GM12878 (cell line): ENCODE measurements around the gene TM9SF2. TPM values are rescaled to one million over a fixed set of nuclear protein-coding genes. Genes with fewer than 3 reads are reported as not detected.
A peak's percentile ranks its signal among the peaks of the same experiment; 100 is the strongest.

Experiments used
- CREM ChIP-seq: IDR thresholded peaks from 2 replicates; pipeline ENCODE4 v1.6.1; 2014; ENCODE audit warnings: antibody characterized with exemption, low read depth
- IRF4 ChIP-seq: IDR thresholded peaks from 2 replicates; pipeline ENCODE4 v1.6.1; 2011; ENCODE audit warnings: low read depth, low read length
- MXI1 ChIP-seq: fragments of 150-350 bp; IDR thresholded peaks from 2 replicates; pipeline ENCODE4 v1.6.1; 2011; ENCODE audit warnings: low read depth, mild to moderate bottlenecking, inconsistent platforms, low read length, improper control_type of control experiment
- NR2F1 ChIP-seq: fragments of 450-650 bp; conservative IDR thresholded peaks from 2 replicates; pipeline ENCODE4 v1.6.1; 2017; ENCODE audit warnings: mild to moderate bottlenecking
- POLR2A ChIP-seq: IDR thresholded peaks from 2 replicates; pipeline ENCODE4 v1.6.1; 2011; ENCODE audit warnings: low read depth, mild to moderate bottlenecking, low read length
- SRF ChIP-seq, 2 experiments: IDR thresholded peaks; 2 replicates each; pipeline ENCODE4 v1.6.1; 2011; ENCODE audit warnings: low read depth in 2 of 2, low read length in 2 of 2, mild to moderate bottlenecking in 1 of 2, moderate library complexity in 1 of 2
- WRNIP1 ChIP-seq: IDR thresholded peaks from 2 replicates; pipeline ENCODE4 v1.6.1; 2011; ENCODE audit warnings: low read depth, low read length, improper control_type of control experiment, borderline replicate concordance
- ZSCAN29 ChIP-seq: fragments of 450-650 bp; IDR thresholded peaks from 2 replicates; pipeline ENCODE4 v1.6.1; 2017; ENCODE audit warnings: mild to moderate bottlenecking, moderate library complexity
- polyA plus RNA-seq, 11 experiments: library from polyadenylated mRNA; depleted of rRNA in 4 of 11; unstranded in 6 of 11; stranded (reverse) in 5 of 11; fragments of >200 nt; fragmentation: Nextera tagmentation in 4 of 11; fragmentation: Illumina TruSeq in 1 of 11; extraction: Ambion mirVana in 4 of 11; extraction: Trizol in 1 of 11; gene quantifications; 1 replicate in 1 of 11; 2 replicates in 10 of 11; pipeline versions ENCODE4 v1.2.1 to v1.2.3, GENCODE V29; 2011 to 2016; ENCODE audit warnings: inconsistent platforms in 2 of 11, missing spikeins in 2 of 11, low read depth in 1 of 11
- total RNA-seq, 4 experiments: library from RNA; depleted of rRNA in 3 of 4; stranded (reverse); fragments of >200 nt in 3 of 4; fragmentation: Illumina TruSeq in 1 of 4; extraction: Trizol in 1 of 4; gene quantifications; 2 replicates each; pipeline versions ENCODE4 v1.2.1 to v1.2.3, GENCODE V29; 2013 to 2021
- TF ChIP-seq, protein P1 (sequence below): IDR thresholded peaks from 2 replicates; pipeline ENCODE4 v1.6.1; 2012; ENCODE audit warnings: low read depth, low read length, improper control_type of control experiment
- TF ChIP-seq, protein P2 (sequence below): fragments of 450-650 bp; IDR thresholded peaks from 2 replicates; pipeline ENCODE4 v1.6.1; 2017; ENCODE audit warnings: mild to moderate bottlenecking, low read depth, inconsistent platforms; ENCODE audit not compliant: poor library complexity, severe bottlenecking
- TF ChIP-seq, protein P3 (sequence below): IDR thresholded peaks from 2 replicates; pipeline ENCODE4 v1.6.1; 2011; ENCODE audit warnings: low read depth, mild to moderate bottlenecking, low read length, moderate library complexity, borderline replicate concordance; ENCODE audit errors: extremely low read depth
- TF ChIP-seq, protein P4 (sequence below): fragments of 450-650 bp; IDR thresholded peaks from 2 replicates; pipeline ENCODE4 v1.6.1; 2018; ENCODE audit warnings: mild to moderate bottlenecking, low read depth, moderate library complexity; ENCODE audit not compliant: partially characterized antibody
- TF ChIP-seq, protein P5 (sequence below), 3 experiments: IDR thresholded peaks in 2 of 3; conservative IDR thresholded peaks in 1 of 3; 2 replicates each; pipeline ENCODE4 v1.5.1; 2011; ENCODE audit warnings: low read depth in 3 of 3, low read length in 3 of 3, mild to moderate bottlenecking in 3 of 3, control low read depth in 2 of 3, moderate library complexity in 2 of 3, inconsistent platforms in 1 of 3, mixed read lengths in 1 of 3; ENCODE audit not compliant: control insufficient read depth in 2 of 3, insufficient read depth in 1 of 3; ENCODE audit errors: extremely low read depth in 1 of 3
- TF ChIP-seq, protein P6 (sequence below): fragments of 450-650 bp; IDR thresholded peaks from 2 replicates; pipeline ENCODE4 v1.6.1; 2017; ENCODE audit warnings: low read depth, mild to moderate bottlenecking, moderate library complexity

Gene TM9SF2
- total and polyA plus RNA-seq, 10 of the 15 experiments (the other 5 are each of a cell fraction or from before 2014, with no cell fraction given) = 34.6 to 128 (median 79.2) TPM

DNA sequence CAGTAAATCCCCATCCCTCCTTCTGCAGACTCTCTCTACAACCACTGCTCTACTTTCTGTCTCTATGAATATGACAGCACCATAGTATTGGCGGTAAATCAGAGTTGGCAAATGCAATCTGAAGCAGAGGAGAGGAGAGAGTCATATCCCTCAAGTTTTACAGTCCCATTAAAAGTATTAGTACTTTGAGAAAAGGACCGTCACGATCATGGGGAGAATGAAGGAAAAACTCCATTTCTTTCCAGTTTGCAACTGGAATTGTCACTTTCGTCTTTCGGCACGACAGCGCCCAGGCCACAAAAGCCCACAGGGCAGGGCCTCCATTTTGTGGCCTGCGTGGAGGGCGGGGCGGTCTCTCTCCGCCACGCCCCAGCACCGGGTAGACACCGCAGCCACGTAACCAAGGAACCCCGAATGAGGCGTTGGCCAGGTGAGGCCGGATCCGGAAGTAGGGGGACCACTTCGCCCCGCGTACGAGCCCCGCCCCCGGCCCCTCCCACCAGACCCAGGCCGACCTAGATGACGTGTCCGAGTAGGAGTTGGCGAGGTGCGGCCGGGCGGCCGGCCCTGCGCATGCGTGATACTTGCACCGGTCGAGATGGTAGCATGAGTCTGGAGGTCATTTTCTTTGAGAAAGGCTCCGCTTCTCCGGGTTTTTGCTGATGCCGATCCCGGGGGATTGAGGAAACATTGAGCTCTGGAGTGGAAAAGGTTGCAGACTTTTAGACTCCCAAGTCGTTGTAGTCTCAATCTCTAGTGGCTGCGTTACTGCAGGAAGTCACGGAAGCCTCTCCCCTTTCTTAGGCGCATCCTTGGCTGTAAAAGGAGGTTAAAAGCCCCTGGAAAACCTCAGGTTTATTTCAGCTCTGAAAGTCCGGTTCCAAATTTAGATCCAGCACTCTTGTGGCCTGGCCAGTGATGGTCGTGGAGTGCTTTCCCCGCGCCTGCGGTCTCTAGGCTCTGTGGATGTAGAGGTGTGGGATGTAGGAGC lies 2.8 kb upstream of the TM9SF2 start (continued):
- TF ChIP-seq, protein P1, sequence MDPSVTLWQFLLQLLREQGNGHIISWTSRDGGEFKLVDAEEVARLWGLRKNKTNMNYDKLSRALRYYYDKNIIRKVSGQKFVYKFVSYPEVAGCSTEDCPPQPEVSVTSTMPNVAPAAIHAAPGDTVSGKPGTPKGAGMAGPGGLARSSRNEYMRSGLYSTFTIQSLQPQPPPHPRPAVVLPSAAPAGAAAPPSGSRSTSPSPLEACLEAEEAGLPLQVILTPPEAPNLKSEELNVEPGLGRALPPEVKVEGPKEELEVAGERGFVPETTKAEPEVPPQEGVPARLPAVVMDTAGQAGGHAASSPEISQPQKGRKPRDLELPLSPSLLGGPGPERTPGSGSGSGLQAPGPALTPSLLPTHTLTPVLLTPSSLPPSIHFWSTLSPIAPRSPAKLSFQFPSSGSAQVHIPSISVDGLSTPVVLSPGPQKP = peak; percentile 73
- TF ChIP-seq, protein P2, sequence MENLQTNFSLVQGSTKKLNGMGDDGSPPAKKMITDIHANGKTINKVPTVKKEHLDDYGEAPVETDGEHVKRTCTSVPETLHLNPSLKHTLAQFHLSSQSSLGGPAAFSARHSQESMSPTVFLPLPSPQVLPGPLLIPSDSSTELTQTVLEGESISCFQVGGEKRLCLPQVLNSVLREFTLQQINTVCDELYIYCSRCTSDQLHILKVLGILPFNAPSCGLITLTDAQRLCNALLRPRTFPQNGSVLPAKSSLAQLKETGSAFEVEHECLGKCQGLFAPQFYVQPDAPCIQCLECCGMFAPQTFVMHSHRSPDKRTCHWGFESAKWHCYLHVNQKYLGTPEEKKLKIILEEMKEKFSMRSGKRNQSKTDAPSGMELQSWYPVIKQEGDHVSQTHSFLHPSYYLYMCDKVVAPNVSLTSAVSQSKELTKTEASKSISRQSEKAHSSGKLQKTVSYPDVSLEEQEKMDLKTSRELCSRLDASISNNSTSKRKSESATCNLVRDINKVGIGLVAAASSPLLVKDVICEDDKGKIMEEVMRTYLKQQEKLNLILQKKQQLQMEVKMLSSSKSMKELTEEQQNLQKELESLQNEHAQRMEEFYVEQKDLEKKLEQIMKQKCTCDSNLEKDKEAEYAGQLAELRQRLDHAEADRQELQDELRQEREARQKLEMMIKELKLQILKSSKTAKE = no peak
- TF ChIP-seq WRNIP1 = no peak
- TF ChIP-seq, protein P3, sequence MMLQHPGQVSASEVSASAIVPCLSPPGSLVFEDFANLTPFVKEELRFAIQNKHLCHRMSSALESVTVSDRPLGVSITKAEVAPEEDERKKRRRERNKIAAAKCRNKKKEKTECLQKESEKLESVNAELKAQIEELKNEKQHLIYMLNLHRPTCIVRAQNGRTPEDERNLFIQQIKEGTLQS = no peak
- 0 out of 2 replicates have a peak, but pooled peaks have one; percentile 23 for TF ChIP-seq NR2F1
- TF ChIP-seq POLR2A = peak; percentile 58
- TF ChIP-seq, protein P4, sequence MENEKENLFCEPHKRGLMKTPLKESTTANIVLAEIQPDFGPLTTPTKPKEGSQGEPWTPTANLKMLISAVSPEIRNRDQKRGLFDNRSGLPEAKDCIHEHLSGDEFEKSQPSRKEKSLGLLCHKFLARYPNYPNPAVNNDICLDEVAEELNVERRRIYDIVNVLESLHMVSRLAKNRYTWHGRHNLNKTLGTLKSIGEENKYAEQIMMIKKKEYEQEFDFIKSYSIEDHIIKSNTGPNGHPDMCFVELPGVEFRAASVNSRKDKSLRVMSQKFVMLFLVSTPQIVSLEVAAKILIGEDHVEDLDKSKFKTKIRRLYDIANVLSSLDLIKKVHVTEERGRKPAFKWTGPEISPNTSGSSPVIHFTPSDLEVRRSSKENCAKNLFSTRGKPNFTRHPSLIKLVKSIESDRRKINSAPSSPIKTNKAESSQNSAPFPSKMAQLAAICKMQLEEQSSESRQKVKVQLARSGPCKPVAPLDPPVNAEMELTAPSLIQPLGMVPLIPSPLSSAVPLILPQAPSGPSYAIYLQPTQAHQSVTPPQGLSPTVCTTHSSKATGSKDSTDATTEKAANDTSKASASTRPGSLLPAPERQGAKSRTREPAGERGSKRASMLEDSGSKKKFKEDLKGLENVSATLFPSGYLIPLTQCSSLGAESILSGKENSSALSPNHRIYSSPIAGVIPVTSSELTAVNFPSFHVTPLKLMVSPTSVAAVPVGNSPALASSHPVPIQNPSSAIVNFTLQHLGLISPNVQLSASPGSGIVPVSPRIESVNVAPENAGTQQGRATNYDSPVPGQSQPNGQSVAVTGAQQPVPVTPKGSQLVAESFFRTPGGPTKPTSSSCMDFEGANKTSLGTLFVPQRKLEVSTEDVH = no peak
- TF ChIP-seq, protein P5, sequence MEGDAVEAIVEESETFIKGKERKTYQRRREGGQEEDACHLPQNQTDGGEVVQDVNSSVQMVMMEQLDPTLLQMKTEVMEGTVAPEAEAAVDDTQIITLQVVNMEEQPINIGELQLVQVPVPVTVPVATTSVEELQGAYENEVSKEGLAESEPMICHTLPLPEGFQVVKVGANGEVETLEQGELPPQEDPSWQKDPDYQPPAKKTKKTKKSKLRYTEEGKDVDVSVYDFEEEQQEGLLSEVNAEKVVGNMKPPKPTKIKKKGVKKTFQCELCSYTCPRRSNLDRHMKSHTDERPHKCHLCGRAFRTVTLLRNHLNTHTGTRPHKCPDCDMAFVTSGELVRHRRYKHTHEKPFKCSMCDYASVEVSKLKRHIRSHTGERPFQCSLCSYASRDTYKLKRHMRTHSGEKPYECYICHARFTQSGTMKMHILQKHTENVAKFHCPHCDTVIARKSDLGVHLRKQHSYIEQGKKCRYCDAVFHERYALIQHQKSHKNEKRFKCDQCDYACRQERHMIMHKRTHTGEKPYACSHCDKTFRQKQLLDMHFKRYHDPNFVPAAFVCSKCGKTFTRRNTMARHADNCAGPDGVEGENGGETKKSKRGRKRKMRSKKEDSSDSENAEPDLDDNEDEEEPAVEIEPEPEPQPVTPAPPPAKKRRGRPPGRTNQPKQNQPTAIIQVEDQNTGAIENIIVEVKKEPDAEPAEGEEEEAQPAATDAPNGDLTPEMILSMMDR (IDR thresholded peaks at IDR 0.05 in 2 of 3, conservative IDR thresholded peaks at IDR 0.05 in 1 of 3; ENCODE audit: control insufficient read depth in 2 of 3, extremely low read depth in 1 of 3, insufficient read depth in 1 of 3, low read depth in 3 of 3, low read length in 3 of 3) = no peak
- 0 out of 2 replicates have a peak, but pooled peaks have one; percentile 70 for TF ChIP-seq ZSCAN29
- TF ChIP-seq, protein P6, sequence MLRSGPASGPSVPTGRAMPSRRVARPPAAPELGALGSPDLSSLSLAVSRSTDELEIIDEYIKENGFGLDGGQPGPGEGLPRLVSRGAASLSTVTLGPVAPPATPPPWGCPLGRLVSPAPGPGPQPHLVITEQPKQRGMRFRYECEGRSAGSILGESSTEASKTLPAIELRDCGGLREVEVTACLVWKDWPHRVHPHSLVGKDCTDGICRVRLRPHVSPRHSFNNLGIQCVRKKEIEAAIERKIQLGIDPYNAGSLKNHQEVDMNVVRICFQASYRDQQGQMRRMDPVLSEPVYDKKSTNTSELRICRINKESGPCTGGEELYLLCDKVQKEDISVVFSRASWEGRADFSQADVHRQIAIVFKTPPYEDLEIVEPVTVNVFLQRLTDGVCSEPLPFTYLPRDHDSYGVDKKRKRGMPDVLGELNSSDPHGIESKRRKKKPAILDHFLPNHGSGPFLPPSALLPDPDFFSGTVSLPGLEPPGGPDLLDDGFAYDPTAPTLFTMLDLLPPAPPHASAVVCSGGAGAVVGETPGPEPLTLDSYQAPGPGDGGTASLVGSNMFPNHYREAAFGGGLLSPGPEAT = peak; percentile 70
- TF ChIP-seq CREM = peak; percentile 77; the same call in 1 of the 2 replicates
- TF ChIP-seq MXI1 = no peak
- TF ChIP-seq IRF4 = no peak
- TF ChIP-seq SRF (IDR thresholded peaks at IDR 0.05; ENCODE audit: low read depth in 2 of 2, low read length in 2 of 2) = peak; percentile 27 to 66; a peak in 2 of 4 replicates
